BE2C (cell line): ENCODE data around the gene MAOB.

Experiments
- DNase-seq: peaks from one replicate; pipeline ENCODE4 v3.0.0-alpha.2; 2020
- H3K27me3 ChIP-seq: fragments of 250-450 bp; sonication (Bioruptor Pico); 2 replicates; pipeline ENCODE4 v1.5.1; 2020; ENCODE audit warnings: mild to moderate bottlenecking
- H3K36me3 ChIP-seq: fragments of 250-450 bp; sonication (Bioruptor Pico); 2 replicates; pipeline ENCODE4 v1.5.1; 2020; ENCODE audit warnings: mild to moderate bottlenecking
- H3K4me1 ChIP-seq: fragments of 250-450 bp; sonication (Bioruptor Pico); 2 replicates; pipeline ENCODE4 v1.5.1; 2020
- H3K4me3 ChIP-seq: 2 replicates; pipeline ENCODE4 v1.5.1; 2011; ENCODE audit warnings: low read depth, low read length
- H3K9me3 ChIP-seq: fragments of 250-450 bp; sonication (Bioruptor Pico); 2 replicates; pipeline ENCODE4 v1.5.1; 2020
- CTCF ChIP-seq: IDR thresholded peaks from 2 replicates; pipeline ENCODE4 v1.5.1; 2012; ENCODE audit warnings: mild to moderate bottlenecking, low read depth, low read length

The MAOB gene

GRCh38 chrX:43827791-43828190, 54.5 kb downstream of the MAOB start:
- Histone ChIP-seq H3K27me3 (no peaks in the 10 kb centered on the region), H3K4me3 (no peak overlapping the region), H3K9me3 (no peaks in the 10 kb centered on the region), H3K4me1 (no peaks in the 10 kb centered on the region), H3K36me3 (no peaks in the 10 kb centered on the region)
- no peak for DNase-seq
- no peak for TF ChIP-seq CTCF

- no peak for TF ChIP-seq CTCF
- no peak for DNase-seq
- H3K4me1 ChIP-seq, result no peaks in the 10 kb centered on the region
- no peaks in the 10 kb centered on the region for H3K9me3 ChIP-seq
- no peak overlapping the region for H3K4me3 ChIP-seq
- no peaks in the 10 kb centered on the region for H3K27me3 ChIP-seq
- no peaks in the 10 kb centered on the region for H3K36me3 ChIP-seq
Observed at GRCh38 chrX:43822014-43822413, 60.2 kb downstream of the MAOB start.

- Histone ChIP-seq H3K27me3 (no peaks in the 10 kb centered on the region), H3K9me3 (no peaks in the 10 kb centered on the region), H3K4me1 (no peaks in the 10 kb centered on the region), H3K4me3 (no peak overlapping the region), H3K36me3 (no peaks in the 10 kb centered on the region)
- no peak for DNase-seq
- no peak for TF ChIP-seq CTCF
Observed at GRCh38 chrX:43817444-43817843, 64.8 kb downstream of the MAOB start.

GRCh38 chrX:43815209-43815608, 67.0 kb downstream of the MAOB start:
- H3K36me3 ChIP-seq, result no peaks in the 10 kb centered on the region
- no peak for DNase-seq
- H3K27me3 ChIP-seq, result no peaks in the 10 kb centered on the region
- no peak for TF ChIP-seq CTCF
- no peaks in the 10 kb centered on the region for H3K9me3 ChIP-seq
- no peak overlapping the region for H3K4me3 ChIP-seq
- no peaks in the 10 kb centered on the region for H3K4me1 ChIP-seq

GRCh38 chrX:43813898-43814297, 68.4 kb downstream of the MAOB start:
- no peaks in the 10 kb centered on the region for H3K36me3 ChIP-seq
- DNase-seq, result peak; percentile 19
- H3K4me1 ChIP-seq, result no peaks in the 10 kb centered on the region
- peak; percentile 25; the same call in 1 of the 2 replicates for TF ChIP-seq CTCF
- H3K9me3 ChIP-seq, result no peaks in the 10 kb centered on the region
- H3K27me3 ChIP-seq, result no peaks in the 10 kb centered on the region
- no peak overlapping the region for H3K4me3 ChIP-seq

- Histone ChIP-seq H3K36me3 (no peaks in the 10 kb centered on the region), H3K4me1 (no peaks in the 10 kb centered on the region), H3K4me3 (no peak overlapping the region), H3K9me3 (no peaks in the 10 kb centered on the region), H3K27me3 (no peaks in the 10 kb centered on the region)
- TF ChIP-seq CTCF, result no peak
- DNase-seq, result no peak
Observed at GRCh38 chrX:43813319-43813718, 68.9 kb downstream of the MAOB start.
